Stomach (tissue), 4 donors: Measurements from ENCODE around the gene VSIG10L.

Source experiments
- CTCF ChIP-seq, 7 experiments: fragments of 450-650 bp in 4 of 7; fragments of 200-600 bp in 3 of 7; sonication (generic) in 3 of 7; IDR thresholded peaks; one replicate each; pipeline ENCODE4 v1.5.1; 2016 to 2019; ENCODE audit warnings: antibody characterized with exemption in 7 of 7, control low read depth in 2 of 7, mild to moderate bottlenecking in 1 of 7
- EP300 ChIP-seq: sonication (generic); formaldehyde crosslinking; IDR thresholded peaks from one replicate; pipeline ENCODE4 v1.6.1; 2017; ENCODE audit warnings: antibody characterized with exemption
- POLR2A ChIP-seq, 4 donors: fragments of 450-650 bp; IDR thresholded peaks; one replicate each; pipeline ENCODE4 v1.6.1; 2016; ENCODE audit warnings: antibody characterized with exemption in 4 of 4, control low read depth in 2 of 4, mild to moderate bottlenecking in 1 of 4, moderate library complexity in 1 of 4

GRCh38 chr19:51357952-51358351, 16.0 kb upstream of the VSIG10L start:
- TF ChIP-seq CTCF (IDR thresholded peaks at IDR 0.05): no peak
- no peak for TF ChIP-seq EP300
- TF ChIP-seq POLR2A (IDR thresholded peaks at IDR 0.05): no peak
